GM21737 (cell line): ENCODE results near the gene TBC1D9.

Experiments used
- ATAC-seq: cut with Tn5 transposase; IDR thresholded peaks from one replicate; pipeline ENCODE4 v1.9.1; 2021; ENCODE audit warnings: mild to moderate bottlenecking, moderate library complexity; ENCODE audit not compliant: unreplicated experiment

Gene TBC1D9

DNA sequence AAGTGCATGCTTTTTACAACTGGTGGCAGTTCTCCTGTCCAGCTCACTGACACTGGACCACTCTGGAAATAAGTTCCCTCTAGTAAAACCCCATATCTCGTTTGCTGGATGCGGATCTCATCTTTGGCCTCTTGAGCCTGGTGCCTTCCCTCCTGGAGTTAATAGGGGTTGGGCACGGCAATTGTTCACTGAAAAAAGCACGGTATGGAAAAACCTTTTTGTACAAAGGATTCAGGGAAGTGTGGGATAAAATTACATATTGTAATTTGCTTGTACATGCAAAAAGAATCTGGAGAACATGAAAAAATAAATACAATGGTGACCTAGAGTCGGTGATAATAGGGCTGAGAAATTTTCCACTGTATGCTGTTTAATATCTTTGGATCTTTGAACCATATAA is 30.6 kb downstream of the TBC1D9 start:
- no peak for ATAC-seq

DNA sequence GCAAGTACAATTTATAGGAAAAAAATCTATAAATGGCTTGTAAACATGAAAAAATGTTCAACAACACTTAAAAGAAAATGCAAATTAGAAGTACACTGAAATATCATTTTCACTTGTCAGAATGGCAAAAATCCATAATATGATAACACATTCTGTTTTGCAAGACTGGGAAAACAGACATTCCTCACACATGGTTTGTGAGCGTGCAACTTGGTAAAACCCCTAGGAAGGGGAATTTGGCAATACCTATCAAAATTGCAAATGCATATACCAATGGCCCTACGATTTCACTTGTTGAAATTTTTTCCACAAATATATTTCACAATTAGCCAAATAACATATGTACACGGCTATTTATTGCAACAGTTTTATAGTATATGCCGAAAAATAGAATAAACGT is 31.4 kb downstream of the TBC1D9 start:
- no peak for ATAC-seq

DNA sequence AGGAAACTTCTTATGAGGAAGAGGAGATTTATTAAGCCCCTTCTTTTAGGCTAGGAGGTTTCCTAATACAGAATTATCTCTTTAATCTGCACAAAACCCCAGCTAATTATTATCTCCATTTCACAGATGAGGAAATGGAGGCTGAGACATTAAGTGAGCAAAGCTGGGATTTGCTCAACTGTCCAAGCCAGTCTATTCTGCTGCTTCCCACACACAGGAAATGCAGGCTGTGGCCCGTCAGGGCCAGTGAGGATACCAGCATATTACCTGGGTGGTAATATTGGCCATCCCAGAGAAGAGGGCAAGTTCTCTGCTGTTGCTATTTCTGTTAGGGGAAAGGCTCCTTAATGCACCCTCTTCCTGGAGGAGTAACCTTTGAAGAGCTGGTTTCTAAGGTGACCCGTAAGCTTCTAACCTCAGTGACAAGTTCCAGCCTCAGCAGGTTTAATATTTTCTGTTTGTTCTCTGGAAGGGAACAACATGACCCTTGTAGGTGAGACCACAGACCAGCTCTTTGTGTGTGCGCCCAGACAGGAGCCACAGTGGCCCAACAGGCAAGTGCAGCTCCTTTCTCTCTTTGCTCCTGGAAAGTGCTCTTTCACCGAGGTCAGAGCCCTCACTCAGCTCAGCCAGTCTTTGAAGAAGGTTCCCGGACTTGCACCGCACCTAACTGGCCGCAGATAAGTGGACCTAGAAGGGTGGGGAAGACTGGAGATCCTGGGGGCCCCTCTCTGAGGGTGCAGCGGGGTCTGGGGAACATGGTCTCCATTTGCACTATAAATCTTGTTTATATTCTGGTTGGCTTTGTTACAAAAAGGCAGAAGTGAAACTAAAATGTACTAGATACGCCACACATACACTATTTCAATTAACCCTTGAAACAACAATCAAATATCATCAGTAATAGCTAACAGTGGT is 35.5 kb downstream of the TBC1D9 start:
- ATAC-seq = peak; percentile 38

DNA sequence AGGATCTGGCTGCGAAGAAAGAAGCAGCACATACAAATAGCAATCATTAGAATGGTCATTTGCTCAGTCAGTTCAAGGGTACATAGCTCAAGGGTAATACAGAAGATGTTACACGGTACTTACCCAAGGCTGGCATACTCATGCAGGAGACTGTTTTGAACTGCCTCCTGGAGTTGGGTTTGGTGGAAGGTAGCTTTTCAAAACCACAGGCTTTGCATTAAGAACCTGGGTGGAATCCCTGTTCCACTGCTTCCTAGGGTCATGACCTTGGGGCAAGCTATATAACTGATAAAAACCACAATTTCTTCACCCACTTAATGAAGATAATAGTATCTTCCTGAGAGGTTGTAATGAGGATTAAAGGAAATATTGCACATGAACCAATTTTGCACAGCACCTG is 36.5 kb downstream of the TBC1D9 start:
- ATAC-seq = peak; percentile 49

DNA sequence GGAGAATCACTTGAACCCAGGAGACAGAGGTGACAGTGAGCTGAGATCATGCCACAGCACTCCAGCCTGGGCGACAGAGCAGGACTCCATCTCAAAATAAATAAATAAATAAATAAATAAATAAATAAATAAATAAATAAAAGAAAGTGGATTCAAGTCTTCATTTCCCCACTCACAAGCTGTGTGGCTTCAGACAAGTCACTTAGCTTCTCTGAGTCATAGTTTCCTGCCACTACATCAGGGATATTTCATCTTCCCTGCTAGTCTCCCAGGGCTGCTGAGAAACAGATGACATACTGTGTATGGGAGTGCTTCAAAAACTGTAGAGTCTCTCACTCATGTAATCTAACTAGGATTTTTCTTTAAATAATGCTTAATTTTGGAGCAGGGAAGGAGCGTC is 37.2 kb downstream of the TBC1D9 start:
- ATAC-seq = no peak

DNA sequence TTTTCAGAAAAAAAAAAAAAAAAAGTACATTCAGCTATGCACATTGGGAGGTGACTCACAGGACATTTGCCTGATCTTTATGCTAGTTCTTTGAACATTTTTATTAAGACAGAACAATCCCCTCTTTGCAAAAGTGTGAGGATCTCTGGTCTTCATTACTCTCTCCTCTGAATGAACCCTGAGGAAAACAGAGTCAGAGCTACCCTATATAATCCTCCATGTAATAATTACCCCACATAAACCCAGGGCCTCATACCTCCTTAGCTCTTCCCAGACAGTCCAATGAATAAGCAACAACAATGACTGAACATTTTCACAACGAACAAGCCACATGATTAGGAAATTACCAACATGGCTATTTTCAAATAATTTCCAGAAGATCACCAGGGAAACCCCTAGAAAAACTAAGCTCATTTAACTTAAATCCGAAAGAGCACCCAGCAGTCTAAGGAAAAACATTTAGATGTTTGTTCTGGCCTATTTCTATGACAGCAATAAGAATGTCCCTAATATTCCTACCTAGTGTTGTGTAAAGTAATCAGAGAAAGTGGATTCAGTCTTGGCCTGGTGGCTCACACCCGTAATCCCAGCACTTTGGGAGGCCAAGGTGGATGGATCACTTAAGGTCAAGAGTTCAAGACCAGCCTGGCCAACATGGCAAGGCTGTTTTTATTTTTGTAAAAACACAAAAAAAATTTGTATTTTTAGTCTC is 37.8 kb downstream of the TBC1D9 start:
- ATAC-seq = no peak

DNA sequence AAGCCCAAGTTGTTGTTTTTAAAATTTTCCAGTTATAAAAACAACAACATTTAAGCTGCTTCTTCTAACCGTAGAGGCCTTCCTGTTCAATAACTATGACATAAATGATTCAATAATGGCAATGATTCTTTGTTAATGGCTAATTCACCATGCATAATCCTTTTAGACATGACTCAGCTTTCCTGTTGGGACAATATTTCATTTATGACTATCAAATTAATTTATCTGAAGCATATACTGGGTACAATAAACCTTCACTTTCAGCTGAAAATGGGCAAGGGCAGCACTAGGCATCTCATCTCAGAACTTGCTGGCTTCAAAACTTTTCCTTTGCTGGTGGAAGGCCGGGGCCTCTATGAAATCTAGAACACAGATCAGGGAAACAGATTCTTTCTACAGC is 38.9 kb downstream of the TBC1D9 start:
- ATAC-seq = no peak

DNA sequence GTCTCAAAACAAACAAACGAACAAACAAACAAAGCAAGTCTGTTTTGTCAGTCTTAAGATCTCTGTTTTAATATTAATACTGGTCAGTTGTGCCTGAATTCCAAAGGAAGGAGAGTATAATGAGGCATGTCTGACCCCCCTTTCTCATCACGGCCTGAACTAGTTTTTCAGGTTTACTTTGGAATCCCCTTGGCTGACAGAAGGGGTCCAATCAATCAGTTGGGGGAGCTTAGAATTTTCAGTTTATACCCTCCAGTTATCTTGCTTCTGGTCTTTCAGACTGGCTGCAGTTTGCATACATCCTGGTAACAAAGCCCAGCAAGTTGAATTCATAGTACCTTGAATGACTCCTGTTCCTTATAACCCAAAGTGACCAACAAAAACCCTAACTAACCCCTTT is 41.1 kb downstream of the TBC1D9 start:
- ATAC-seq = no peak

DNA sequence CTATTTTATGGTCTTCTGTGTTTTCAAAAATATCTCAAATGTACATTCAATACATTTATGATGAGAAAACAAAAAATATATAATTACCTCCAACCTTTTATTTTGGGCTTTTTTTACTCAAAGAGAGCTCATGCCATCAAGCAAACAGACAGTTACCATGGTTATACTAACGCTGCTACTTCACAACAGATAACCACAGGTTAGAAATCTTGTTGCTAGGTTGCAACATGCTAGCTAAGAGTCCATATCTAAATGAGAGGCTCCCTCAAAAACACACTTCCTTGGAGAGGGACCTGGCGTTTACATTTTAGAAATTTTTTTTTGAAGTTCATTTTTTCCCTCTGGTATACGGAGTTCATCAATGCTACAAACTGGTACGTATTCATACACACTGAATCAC is 44.3 kb downstream of the TBC1D9 start:
- no peak for ATAC-seq

DNA sequence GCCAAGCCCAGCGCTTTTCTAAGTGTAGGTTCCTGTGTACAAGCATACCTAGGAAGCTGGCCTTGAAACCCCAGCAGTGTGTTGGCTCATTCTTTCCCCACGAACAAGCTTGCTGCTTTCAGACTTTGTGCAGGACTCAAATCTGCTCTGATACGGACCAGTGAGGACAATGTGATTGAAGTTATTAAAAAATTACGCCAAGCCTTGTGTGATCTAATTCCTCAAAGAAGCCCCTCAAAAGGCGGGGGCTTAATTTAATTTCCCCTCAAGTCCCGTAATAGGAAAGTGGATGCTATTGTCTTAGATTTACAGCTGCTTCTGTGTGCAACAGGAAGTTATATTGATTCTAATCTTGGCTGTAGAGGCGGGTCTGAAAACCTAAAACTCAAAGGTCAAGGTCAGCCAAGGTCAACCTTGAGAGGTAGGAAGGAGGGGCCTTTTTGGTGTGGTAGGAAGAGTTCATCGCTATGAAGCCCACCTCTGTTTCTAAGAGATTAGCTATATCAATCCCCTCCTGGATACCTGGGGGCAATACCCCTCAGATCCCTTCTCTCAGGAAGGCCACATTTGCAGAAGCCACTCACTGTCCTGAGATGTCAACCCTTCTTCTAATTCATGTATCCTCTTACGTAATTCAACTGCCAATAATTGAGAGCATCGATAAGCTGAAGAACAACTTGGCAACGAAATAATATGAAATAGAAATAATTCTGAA is 45.1 kb downstream of the TBC1D9 start:
- ATAC-seq = no peak

DNA sequence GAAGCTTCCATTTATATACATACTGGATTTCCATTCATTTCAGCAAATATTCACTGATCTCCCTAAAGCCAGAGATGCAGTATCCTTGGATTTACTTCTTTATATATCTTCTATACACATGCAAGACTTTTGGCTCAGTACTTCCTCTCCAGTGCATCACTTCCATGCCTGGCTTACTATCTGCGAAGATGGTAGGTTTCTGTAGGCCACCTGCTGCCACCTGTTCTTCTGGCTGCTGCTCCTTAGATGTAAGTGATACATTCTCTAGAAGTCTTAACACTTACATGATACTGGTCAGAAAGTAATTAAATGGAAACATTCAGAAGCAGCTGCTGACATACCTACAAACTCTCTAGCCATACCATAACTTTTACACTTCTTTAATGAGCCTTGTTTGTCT is 48.9 kb downstream of the TBC1D9 start:
- peak; percentile 53 for ATAC-seq

DNA sequence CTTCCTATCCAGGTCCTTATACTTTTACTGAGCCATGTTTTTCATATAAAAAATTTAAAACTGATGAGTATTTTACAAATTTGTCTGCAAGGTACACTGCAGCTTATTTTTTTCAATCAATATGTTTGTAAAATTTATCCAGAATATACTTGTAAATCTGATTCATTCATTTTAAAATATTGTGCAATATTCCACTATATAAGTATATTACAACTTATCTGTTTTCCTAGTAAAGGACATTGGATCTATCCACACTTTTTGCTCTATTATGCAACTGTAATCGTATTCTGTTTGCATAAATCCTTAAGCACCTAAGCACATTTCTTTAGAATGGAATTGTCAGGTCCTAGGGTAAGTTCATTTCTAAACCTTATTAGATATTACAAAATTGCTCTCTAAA is 49.5 kb downstream of the TBC1D9 start:
- no peak for ATAC-seq

DNA sequence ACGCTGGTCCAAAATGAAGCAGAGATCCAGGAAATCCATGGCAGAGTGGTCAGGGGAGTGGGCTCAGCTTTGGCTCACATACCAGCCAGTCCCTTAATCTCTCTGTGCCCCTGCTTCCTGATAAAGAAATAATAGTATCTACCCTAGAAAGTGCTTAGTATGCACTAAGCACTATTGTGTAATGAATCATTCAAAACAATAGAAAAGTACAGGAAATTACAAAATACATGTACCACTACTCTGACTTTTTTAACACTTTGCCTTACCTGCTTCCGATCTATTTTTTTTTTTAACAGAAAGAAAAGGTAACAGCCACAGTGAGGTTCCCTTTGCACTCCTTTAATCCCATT is 49.9 kb downstream of the TBC1D9 start:
- no peak for ATAC-seq

DNA sequence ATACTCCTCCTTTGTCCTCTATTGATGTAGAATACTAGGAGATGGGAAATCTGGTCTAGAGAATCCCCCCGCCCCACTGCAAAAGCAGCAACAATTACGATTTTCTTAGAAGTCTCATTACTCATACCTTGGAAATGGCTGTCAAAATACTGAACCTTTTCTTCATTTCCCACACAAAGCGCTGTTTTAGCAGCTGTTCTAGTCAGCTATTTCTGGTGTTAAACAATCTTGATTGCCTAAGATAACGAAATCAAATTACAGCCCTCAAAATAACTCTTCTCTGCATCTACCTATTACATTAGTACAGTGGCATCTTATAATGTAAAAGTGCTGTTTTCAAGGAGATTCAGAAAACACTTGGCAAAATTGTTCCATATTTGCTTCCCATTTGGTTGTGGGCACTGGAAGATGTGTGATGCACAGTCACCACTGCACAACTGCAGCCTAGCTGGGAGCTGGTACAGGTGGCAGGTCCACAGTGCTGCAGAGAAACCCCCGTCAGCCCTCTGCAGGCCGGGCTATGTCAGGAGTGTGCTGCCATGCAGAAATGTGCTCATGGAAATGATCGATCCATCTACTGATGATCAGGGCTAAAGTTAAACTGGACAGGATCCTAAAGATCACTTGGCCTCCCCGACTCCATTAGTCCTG is 50.4 kb downstream of the TBC1D9 start:
- ATAC-seq = no peak

DNA sequence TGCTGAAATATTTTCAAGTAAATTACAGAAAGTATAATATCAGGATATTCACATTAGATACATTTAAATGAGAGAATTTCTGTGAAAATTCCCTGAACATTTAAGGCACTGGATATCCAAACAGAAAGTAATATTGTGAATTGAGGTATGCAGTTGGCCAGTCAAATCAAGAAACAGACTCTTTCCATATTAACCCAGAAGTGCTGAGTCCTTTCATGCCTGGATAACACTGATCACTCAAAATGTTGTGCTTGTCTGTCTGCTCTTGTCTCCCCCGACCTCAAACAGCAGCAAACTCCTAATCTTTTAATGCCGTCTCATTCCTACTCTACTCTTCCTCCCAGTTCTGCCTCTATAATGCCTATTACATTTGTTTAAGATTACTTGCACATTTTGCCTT is 51.2 kb downstream of the TBC1D9 start:
- no peak for ATAC-seq

DNA sequence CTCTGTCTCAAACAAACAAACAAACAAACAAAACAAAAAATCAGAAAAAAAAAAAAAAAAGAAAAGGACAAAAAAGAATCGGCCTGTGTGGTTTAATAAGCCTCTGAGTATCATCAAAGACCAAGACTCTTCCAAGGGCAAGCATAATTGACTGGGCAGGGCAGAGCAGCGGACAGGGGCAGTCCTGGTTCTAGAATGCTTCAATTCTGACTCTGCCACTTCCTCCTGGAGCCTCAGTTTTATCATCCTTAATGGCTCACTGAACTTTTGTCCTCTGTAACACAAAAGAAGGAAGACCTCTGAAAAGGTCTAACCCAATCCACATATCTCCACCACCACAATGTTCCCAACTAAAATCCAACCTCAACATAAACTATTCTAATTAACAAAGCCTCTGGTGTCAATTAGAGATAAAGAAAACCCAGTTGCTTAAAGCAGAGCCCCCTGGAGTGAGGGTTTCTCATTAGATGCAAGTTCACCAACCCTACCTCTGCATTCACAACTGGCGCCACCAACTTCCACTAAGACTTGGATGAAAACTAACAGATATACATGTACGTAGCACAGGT is 51.7 kb downstream of the TBC1D9 start:
- ATAC-seq = no peak

DNA sequence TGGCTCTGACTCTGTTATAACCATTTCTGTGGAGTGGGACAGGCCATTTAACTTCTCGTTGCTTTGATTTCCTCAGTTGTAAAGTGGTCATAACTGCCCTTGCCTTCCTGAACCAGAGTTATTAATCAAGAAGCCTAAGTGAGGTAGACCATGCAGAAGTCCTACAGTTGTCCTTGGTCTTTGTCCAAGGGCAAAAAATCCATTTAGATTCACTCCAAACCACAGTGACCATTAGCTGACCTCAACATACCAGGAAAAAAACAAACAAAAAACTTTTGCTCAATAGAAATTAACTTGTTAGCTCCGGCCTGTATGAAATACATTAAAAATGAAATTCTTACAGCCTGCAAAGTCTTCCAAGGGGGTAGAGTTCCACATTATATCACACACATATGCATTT is 52.7 kb downstream of the TBC1D9 start:
- no peak for ATAC-seq

DNA sequence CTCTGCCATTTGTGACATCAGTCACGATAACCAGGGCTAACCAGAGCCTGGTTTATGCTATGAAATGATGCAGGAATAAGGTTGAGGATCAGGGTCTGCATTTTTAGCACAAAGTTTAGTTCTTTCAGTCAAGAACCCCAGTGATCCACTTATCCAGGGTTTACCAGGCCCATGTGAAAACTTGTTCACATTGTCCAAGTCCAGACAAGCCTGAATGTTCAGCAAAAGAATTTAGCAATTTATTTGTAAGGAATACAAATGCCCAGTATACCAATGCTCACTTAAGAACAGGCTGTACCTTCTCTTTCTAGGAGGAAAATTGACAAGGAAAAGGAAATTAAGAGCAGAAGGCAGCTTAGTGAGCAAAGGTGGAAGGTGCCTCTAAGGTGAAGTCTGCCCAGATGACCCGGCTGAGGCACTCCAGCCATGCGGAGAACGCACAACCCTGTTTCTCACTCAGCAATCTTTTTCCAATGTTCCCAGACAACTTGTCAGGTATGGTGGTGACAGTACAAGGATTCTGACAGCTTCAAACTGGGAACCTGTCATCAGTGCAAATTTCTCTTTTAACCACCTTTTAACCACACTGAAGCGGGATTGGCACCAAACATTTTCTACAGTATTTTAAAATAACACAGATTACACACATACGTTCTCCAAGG is 54.0 kb downstream of the TBC1D9 start:
- ATAC-seq = no peak

DNA sequence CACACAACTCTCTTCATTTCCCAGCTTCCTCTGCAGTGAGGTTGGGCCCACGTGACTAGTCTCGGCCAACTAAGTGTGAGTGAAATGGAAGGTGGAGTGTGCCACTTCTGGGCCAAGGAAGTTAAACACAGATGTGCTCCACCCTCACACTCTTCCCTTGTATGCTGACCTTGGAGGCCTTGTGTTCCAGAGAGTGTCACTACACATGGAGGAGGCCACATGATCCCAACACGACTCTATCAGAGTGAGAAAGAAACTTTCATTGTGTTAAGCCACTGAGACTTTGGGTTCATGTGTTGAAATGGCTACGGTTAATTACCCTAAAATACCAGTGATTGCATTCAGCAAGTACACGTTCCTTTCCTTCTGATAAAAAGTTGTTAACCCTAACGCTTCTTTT is 55.1 kb downstream of the TBC1D9 start:
- no peak for ATAC-seq
